Mammary microvascular endothelial cell (primary cell): ENCODE results near the gene PRSS27. TPM values are rescaled to one million over a fixed set of nuclear protein-coding genes. Genes with fewer than 3 reads are reported as not detected.

Source experiments
- total RNA-seq: library from RNA; depleted of rRNA; stranded (reverse); fragments of >200 nt; gene quantifications from 2 replicates; pipeline ENCODE4 v1.2.3, GENCODE V29; 2015

The PRSS27 gene
- total RNA-seq: under 0.01 TPM in 1 of 2 replicates, not detected in the other

GRCh38 chr16:2720064-2720457 is at the start of gene PRSS27:
Gene PRSS27 (minus strand): TSS chr16:2720224. CDS start chr16:2720160, 64 bp downstream.

GRCh38 chr16:2752035-2752849 is 32.2 kb upstream of the PRSS27 start, which contains the start of gene SRRM2:
Gene SRRM2 (plus strand): TSS chr16:2752638. CDS start chr16:2756365, 3,727 bp downstream.

GRCh38 chr16:2682209-2683021 is 37.6 kb downstream of the PRSS27 start, which contains the start of gene KCTD5:
Gene KCTD5 (plus strand): TSS chr16:2682523. CDS start chr16:2682549, 26 bp downstream.

Other genes with a start within 250 kb of the PRSS27 start
- gene NTN3, start 248.9 kb downstream of the PRSS27 start, total RNA-seq: 0.15 TPM in 1 of 2 replicates, not detected in the other
- 11.6 and 12.3 TPM in 2 replicates for gene TBC1D24, start 245.1 kb downstream of the PRSS27 start, total RNA-seq
- gene ATP6V0C, start 206.3 kb downstream of the PRSS27 start, total RNA-seq: 44.0 and 57.0 TPM in 2 replicates
- 63.3 and 76.6 TPM in 2 replicates for gene AMDHD2, start 199.9 kb downstream of the PRSS27 start, total RNA-seq
- not detected in 2 replicates for gene CEMP1, start 188.8 kb downstream of the PRSS27 start, total RNA-seq
- 19.4 and 25.1 TPM in 2 replicates for gene PDPK1, start 182.2 kb downstream of the PRSS27 start, total RNA-seq
- gene KCTD5, start 37.7 kb downstream of the PRSS27 start, total RNA-seq: 31.5 and 53.4 TPM in 2 replicates
- gene SRRM2, start 32.4 kb upstream of the PRSS27 start, total RNA-seq: 38.3 and 54.9 TPM in 2 replicates
- 647 and 787 TPM in 2 replicates for gene ELOB, start 57.1 kb upstream of the PRSS27 start, total RNA-seq
- gene PRSS33, start 67.3 kb upstream of the PRSS27 start, total RNA-seq: not detected in 2 replicates
- not detected in 2 replicates for gene PRSS41, start 78.2 kb upstream of the PRSS27 start, total RNA-seq
- gene PRSS21, start 97.0 kb upstream of the PRSS27 start, total RNA-seq: 0.20 and 1.2 TPM in 2 replicates
- 1.5 and 3.1 TPM in 2 replicates for gene ZG16B, start 110.1 kb upstream of the PRSS27 start, total RNA-seq
- gene PRSS22, start 137.9 kb upstream of the PRSS27 start, total RNA-seq: not detected in 2 replicates
- gene FLYWCH2, start 163.0 kb upstream of the PRSS27 start, total RNA-seq: 50.6 and 67.3 TPM in 2 replicates
- gene FLYWCH1, start 191.7 kb upstream of the PRSS27 start, total RNA-seq: 41.5 and 51.1 TPM in 2 replicates
- not detected in 2 replicates for gene KREMEN2, start 244.1 kb upstream of the PRSS27 start, total RNA-seq
- 23.8 and 24.1 TPM in 2 replicates for gene PAQR4, start 249.1 kb upstream of the PRSS27 start, total RNA-seq